Fibroblast of skin of left quadriceps (primary cell): ENCODE data around the gene ROBO3.
A peak's percentile ranks its signal among the peaks of the same experiment; 100 is the strongest.

Experiments used
- DNase-seq, 2 experiments: peaks; one replicate each; pipeline ENCODE4 v3.0.0-alpha.2; 2013; ENCODE audit warnings: low read depth in 2 of 2

The ROBO3 gene, protein sequence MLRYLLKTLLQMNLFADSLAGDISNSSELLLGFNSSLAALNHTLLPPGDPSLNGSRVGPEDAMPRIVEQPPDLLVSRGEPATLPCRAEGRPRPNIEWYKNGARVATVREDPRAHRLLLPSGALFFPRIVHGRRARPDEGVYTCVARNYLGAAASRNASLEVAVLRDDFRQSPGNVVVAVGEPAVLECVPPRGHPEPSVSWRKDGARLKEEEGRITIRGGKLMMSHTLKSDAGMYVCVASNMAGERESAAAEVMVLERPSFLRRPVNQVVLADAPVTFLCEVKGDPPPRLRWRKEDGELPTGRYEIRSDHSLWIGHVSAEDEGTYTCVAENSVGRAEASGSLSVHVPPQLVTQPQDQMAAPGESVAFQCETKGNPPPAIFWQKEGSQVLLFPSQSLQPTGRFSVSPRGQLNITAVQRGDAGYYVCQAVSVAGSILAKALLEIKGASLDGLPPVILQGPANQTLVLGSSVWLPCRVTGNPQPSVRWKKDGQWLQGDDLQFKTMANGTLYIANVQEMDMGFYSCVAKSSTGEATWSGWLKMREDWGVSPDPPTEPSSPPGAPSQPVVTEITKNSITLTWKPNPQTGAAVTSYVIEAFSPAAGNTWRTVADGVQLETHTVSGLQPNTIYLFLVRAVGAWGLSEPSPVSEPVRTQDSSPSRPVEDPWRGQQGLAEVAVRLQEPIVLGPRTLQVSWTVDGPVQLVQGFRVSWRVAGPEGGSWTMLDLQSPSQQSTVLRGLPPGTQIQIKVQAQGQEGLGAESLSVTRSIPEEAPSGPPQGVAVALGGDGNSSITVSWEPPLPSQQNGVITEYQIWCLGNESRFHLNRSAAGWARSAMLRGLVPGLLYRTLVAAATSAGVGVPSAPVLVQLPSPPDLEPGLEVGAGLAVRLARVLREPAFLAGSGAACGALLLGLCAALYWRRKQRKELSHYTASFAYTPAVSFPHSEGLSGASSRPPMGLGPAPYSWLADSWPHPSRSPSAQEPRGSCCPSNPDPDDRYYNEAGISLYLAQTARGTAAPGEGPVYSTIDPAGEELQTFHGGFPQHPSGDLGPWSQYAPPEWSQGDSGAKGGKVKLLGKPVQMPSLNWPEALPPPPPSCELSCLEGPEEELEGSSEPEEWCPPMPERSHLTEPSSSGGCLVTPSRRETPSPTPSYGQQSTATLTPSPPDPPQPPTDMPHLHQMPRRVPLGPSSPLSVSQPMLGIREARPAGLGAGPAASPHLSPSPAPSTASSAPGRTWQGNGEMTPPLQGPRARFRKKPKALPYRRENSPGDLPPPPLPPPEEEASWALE (N-terminal part only)

GRCh38 chr11:124865181-124865901, at the start of gene ROBO3:
ROBO3 (plus strand) TSS chr11:124865432; CDS start chr11:124865578, 146 bp downstream.
- no peak for DNase-seq

DNA sequence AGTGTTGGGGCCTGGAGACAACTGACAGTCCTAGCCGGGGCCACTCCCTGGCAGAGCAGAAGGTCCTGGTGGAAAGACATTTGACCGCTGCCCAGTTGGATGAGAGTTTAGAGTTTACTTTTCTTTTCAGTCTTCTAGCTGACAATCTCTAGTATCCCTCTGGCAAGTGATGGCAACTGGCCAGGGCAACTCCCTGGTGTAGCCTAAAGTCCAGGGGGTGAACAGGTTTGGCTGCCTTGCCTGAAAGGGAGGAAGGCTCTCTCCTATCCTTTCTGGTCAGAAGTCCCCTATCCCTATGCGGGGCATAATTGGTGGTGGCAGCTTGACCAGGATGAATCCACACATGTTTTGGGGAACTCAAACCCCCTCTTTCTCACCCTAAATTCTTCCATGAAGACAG, 48.2 kb upstream of the ROBO3 start:
- no peak for DNase-seq

DNA sequence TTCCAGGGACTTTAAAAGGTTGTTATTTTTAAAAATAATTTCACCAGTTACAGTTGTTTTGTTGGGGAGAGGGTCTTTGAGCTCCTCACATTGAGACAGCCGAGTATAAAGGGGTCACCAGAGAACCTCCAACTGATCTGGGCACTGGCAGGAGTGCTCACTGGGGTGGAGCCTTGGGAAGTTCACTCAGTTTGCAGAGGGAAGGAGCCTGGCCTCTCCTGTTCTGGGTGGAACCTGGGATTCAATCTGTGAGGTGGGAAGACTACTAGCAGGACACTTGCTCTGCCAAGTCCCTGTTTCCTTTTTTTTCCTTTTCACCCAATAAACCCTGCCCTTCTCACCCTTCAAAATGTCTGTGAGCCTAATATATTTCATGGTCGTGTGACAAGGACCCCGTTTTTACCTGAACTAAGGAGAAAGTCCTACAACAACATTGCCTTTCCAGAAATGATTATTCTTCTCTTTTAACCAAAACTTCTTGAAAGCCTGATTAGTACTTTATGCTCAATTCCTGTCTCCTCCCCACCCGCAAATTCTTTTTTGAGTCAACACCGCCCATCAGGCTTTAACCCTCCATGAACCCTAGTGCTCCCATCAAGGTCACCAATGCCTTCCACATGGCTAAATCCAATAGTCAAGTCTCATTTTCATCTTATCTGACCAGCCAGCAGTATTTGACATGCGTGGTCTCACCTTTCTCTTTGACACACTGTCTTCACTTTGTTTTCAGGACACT, 43.1 kb upstream of the ROBO3 start:
- no peak for DNase-seq

DNA sequence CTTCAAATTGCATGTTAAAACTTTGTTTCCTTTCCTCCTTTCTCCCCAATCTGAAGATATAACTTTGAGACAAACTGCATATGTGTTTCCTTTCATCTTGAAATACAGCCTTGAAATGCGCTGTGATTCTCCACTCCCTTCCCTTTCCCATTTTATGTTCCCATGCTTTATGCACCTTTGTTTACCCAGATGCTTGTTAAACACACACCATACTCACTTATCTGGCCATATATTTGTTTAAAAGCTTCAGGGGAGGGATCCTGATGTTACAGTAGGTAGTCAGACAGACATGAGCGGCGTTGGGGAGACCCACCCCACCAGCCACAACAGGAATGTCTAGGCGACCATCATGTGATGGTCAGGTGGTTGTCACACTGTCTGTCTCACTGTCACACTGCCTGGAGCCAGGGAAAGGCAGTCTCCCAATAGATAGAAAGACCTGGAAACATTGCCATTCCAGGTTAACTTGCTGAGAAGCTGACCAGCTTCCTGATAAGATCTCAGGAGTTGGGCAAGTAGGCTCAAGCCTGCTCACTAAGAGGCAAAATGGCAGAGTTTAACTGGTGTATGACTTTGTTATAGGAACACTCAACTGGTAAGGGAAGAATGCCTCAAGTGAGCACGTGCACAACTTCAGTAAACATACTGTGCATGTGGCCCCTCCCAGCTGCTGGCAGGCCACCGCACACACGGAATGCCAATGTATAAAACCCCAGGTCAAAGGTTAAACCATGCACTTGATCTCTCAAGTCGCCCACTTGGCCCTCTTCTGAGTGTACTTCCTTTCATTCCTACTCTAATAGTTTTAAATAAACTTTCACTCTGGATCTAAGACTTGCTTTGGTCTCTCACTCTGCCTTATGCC, 41.5 kb upstream of the ROBO3 start:
- DNase-seq, result no peak

GRCh38 chr11:124825876-124826275, 39.4 kb upstream of the ROBO3 start:
- no peak for DNase-seq

GRCh38 chr11:124829986-124830385, 35.2 kb upstream of the ROBO3 start:
- no peak for DNase-seq

DNA sequence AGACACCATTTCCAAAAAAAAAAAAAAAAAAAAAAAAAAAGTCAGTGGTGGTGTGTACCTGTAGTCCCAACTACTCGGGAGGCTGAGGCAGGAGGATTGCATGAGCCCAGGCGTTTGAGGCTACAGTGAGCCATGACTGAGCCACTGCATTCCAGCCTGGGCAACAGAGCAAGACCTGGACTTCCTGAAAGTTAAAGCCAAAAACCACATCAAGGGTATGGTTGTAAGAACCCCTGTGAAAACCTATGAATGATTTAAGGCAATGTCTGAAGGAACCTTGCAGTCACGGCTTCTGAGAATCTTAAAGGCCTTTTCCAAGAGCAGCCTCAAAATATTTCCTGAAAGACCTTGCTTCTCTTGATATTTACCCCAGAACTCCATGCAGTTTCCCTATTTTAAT, 34.5 kb upstream of the ROBO3 start:
- no peak for DNase-seq

GRCh38 chr11:124831897-124832296, 33.3 kb upstream of the ROBO3 start:
- DNase-seq, result no peak

DNA sequence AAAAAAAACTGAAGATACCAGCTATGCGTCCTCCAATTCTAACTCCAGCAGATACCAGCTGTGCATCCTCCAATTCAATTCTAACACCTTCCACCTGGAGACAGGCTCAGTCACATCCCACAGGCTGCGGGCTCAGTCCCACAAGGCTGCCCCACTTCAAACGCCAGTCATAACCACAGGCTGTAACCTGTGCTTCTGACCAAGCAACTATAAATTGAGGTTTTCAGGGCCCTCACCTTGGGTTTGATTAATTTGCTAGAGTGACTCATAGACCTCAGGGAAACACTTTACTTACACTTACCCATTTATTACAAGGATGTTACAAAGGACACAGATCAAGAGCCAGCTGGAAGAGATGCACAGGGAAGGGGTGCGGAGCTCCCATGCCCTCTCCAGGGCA, 32.7 kb upstream of the ROBO3 start:
- DNase-seq, result no peak

GRCh38 chr11:124834526-124835180, 30.6 kb upstream of the ROBO3 start:
- DNase-seq, result no peak

GRCh38 chr11:124835918-124836317, 29.3 kb upstream of the ROBO3 start:
- no peak for DNase-seq

DNA sequence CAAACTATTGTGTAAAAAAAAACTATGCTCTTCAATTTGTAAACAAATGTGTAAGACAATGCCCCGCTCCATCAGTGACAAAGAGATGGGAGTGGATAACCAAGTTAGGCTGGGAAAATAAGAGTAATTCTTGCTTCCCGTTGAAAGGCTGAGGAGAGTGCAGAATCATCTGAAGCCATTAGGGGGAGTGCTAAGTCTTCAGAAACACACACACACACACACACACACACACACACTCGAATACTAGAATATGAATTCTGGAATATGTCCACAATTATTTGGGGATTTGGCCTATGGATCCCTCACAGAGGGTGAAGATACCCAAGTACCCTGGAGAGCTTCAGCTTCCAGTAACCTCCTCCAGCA, 27.8 kb upstream of the ROBO3 start:
- peak; percentile 58 to 62 for DNase-seq

DNA sequence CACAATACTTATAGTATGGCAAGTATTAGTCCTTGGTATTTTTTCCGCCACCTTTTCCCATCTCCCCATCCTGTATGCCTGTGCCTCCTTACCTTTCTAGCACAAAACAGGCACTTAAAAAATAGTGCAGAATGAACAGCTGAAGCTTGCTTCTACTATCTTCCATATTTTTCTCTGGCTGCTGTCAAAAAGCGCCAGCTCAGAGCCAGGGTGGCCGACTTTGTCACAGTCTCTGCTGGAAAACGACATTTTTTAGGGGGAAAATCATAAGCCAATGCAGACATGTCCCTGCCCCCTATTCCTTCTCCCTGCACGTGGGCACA, 26.5 kb upstream of the ROBO3 start:
- DNase-seq, result no peak

DNA sequence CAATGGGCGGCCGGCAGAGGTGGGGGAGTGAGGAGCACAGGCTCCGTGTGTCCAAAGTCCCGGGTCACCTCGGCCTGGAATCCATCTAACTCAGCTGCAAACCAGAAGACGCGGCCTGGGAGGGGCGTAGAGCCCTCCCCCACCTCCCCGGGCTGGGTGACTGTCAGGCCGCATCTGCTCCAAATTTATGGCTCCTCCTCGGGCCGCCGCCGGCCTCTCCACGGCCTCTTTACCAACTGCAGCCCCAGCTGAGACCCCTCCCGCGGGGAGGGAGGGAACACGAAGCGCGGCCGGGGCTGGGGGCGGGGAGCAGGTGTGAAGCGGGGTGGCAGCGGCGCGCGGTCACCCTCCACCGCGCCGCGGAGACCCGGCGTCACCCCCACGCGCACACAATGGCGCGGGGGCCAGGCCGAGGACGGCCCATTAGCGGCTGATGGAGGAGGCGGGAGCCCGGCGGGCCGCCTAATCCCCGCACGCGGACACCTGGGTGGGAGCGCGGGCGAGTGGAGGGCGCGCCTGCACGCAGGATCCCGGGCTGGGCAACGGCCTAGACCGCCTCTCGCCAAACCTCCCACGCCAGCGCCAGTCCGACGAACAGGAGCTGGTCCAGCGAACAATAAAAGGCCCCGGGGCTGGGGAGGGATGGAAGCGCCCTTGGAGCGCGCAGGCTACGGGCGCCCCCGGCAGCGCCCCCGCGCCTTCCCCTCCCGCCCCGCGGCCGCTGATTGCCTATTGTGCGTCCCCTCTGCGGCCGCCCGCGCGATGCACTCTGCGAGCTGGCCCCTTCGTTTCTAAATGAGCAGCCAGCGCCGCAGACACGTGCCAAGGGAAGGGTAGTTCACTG, 25.9 kb upstream of the ROBO3 start:
- no peak for DNase-seq

DNA sequence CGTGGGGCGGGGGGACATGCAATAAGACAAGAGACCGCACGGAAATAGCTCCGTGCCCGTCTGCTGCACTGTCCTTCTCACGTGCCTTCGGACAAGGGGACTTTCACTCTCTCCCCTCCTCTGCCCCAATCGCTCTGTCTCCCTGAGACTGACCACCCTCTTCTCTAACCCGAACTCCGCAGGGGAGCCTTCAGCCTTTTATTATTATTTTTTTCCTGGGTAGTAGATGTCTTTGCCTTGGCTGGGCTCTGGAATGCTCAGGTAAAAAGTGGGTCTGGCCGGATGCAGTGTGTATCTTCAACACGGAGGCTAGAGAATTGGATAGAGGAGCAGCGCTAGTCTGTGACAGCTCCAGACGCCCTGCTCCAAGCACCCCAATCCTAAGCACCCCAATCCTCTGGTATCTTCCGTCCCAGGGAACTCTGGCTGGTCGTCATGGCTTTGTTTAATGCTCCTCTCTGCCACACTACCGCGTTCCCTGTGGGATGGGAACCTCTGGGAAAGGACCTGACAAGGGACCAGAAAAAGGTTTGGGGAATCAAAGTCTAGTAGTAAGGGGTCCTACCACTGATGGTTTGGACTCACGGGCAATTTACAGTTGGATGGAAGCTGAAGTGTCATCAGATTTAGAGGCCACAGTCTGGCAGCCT, 25.1 kb upstream of the ROBO3 start:
- no peak for DNase-seq

GRCh38 chr11:124840666-124841065, 24.6 kb upstream of the ROBO3 start:
- no peak for DNase-seq

- DNase-seq, result no peak
Observed at GRCh38 chr11:124841201-124841600, 24.0 kb upstream of the ROBO3 start.

- no peak for DNase-seq
Observed at GRCh38 chr11:124841840-124842239, 23.4 kb upstream of the ROBO3 start.
